ENCODE measurements around the gene FAAH2.
"Not testable (repeated sequence)": the region's sequence is repeated elsewhere in the genome, so short reads cannot be mapped to it uniquely, and the experiment has no call there.

The FAAH2 gene

DNA sequence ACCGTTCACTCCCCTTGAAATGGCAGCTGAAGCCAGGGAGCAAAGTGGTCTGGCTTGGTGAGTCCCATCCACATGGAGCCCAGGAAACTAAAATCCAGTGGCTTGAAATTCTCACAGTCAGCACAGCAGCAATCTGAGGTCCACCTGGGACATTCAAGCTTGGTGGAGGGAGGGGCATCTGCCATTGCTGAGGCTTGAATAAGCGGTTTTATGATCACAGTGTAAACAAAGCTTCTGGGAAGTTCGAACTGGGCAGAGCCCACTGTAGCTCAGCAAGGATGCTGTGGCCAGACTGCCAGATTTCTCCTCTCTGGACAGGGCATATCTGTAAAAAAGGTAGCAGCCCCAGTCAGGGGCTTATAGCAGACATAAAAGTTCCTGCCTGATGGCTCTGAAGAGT lies 15.5 kb upstream of the FAAH2 start:
- H3K4me3 ChIP-seq (replicated peaks in 1 of 2; ENCODE audit: low read depth in 2 of 2, low read length in 2 of 2) = no peak overlapping the region
- TF ChIP-seq, protein P1, sequence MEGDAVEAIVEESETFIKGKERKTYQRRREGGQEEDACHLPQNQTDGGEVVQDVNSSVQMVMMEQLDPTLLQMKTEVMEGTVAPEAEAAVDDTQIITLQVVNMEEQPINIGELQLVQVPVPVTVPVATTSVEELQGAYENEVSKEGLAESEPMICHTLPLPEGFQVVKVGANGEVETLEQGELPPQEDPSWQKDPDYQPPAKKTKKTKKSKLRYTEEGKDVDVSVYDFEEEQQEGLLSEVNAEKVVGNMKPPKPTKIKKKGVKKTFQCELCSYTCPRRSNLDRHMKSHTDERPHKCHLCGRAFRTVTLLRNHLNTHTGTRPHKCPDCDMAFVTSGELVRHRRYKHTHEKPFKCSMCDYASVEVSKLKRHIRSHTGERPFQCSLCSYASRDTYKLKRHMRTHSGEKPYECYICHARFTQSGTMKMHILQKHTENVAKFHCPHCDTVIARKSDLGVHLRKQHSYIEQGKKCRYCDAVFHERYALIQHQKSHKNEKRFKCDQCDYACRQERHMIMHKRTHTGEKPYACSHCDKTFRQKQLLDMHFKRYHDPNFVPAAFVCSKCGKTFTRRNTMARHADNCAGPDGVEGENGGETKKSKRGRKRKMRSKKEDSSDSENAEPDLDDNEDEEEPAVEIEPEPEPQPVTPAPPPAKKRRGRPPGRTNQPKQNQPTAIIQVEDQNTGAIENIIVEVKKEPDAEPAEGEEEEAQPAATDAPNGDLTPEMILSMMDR (IDR thresholded peaks at IDR 0.05; ENCODE audit: low read depth, low read length) = no peak
- no peak for DNase-seq (ENCODE audit: low read depth in 2 of 2)

- H3K4me3 ChIP-seq (replicated peaks in 1 of 2; ENCODE audit: low read depth in 2 of 2, low read length in 2 of 2) = no peak overlapping the region
- DNase-seq (ENCODE audit: low read depth in 2 of 2) = no peak
- TF ChIP-seq, protein P1 (IDR thresholded peaks at IDR 0.05; ENCODE audit: low read depth, low read length) = no peak
Observed at GRCh38 chrX:57282568-57282967, 3.9 kb upstream of the FAAH2 start.

DNA sequence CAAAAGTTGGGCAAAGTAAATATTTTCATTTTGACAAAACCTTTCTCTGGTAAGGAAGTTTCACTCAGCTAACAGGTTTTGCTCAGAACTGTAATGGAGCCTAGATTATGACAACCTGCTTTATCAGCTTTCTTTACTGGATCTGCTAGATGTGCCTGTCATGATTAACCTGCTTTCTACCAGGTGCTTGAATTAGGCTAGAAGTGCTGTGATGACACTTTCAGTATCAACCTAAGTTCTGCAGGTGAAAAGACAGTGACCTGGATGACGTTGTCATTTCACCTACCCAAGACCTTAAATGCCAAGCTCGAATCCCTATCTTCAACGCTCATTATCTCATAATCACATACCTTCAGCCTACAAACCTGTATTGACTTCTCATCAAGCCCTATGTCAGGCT lies 1.5 kb upstream of the FAAH2 start:
- TF ChIP-seq, protein P1 (IDR thresholded peaks at IDR 0.05; ENCODE audit: low read depth, low read length) = no peak
- no peak overlapping the region for H3K4me3 ChIP-seq (replicated peaks in 1 of 2; ENCODE audit: low read depth in 2 of 2, low read length in 2 of 2)
- DNase-seq (ENCODE audit: low read depth in 2 of 2) = no peak

- TF ChIP-seq, protein P1 (IDR thresholded peaks at IDR 0.05; ENCODE audit: low read depth, low read length) = no peak
- no peak overlapping the region for H3K4me3 ChIP-seq (replicated peaks in 1 of 2; ENCODE audit: low read depth in 2 of 2, low read length in 2 of 2)
- no peak for DNase-seq (ENCODE audit: low read depth in 2 of 2)
Observed at GRCh38 chrX:57289089-57289488, 2.6 kb downstream of the FAAH2 start.

DNA sequence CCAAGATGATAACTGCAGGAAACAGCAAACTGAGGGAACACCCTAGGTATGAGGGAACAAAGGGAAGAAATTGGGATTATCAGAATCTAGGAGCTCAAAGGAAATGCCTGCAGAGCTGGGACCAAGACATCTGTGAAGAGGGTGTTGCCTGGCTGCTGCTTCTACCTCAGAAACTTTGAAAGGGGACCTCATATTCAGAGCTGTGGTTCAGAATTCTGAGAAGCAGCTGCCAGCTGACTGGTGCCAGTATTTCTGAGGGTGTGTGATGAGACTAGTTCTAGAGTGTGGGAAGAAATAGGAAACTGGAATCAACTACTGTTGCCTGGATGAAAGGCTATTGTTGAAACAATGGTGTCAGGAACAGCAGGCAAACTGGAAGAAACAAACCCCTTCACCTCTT lies 8.5 kb downstream of the FAAH2 start:
- no peak overlapping the region for H3K4me3 ChIP-seq (replicated peaks in 1 of 2; ENCODE audit: low read depth in 2 of 2, low read length in 2 of 2)
- DNase-seq (ENCODE audit: low read depth in 2 of 2) = no peak
- TF ChIP-seq, protein P1 (IDR thresholded peaks at IDR 0.05; ENCODE audit: low read depth, low read length) = no peak

- not testable (repeated sequence) for DNase-seq (ENCODE audit: low read depth in 2 of 2)
Observed at GRCh38 chrX:57295679-57296078, 9.2 kb downstream of the FAAH2 start.

DNA sequence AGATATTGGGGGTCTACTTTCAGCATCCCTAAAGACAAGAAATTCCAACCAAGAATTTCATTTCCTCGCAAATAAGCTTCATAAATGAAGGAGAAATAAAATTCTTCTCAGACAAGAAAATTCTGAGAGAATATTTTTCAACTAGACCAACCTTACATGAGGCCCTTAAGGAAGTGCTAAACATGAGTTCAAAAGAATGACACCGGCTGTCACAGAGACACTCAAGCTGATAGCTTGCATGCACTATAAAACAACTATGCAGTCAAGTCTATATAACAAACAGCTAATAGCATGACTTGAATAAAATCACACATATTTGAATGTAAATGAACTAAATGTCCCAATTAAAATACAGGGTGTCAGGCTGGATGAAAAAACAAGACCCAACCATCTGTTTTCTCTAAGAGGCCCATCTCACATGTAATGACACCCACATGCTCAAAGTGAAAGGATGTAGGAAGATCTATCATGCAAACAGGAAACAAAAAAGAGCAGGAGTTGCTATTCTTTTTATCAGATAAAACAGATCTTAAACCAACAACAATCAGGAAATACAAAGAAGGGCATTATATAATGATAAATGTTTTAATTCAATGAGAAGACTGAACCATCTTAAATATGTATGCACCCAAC lies 27.2 kb downstream of the FAAH2 start:
- DNase-seq (ENCODE audit: low read depth in 2 of 2) = no peak
- TF ChIP-seq, protein P1 (IDR thresholded peaks at IDR 0.05; ENCODE audit: low read depth, low read length) = no peak
- H3K4me3 ChIP-seq (replicated peaks in 1 of 2; ENCODE audit: low read depth in 2 of 2, low read length in 2 of 2) = no peak overlapping the region

More at GRCh38 chrX:57295679-57296078, 9.2 kb downstream of the FAAH2 start:
- not testable (repeated sequence) for H3K4me3 ChIP-seq (replicated peaks in 1 of 2; ENCODE audit: low read depth in 2 of 2, low read length in 2 of 2)

Data from cardiac fibroblast (primary cell).